Measurements from ENCODE around the gene TTLL10.

The TTLL10 gene

GRCh38 chr1:1157914-1158710 is 15.6 kb upstream of the TTLL10 start:
- no peak for DNase-seq (ENCODE audit: low read depth in 3 of 3, low spot score in 1 of 3)

- no peak for DNase-seq (ENCODE audit: low read depth in 3 of 3, low spot score in 1 of 3)
Observed at GRCh38 chr1:1160281-1160930, 13.3 kb upstream of the TTLL10 start.

- no peak for DNase-seq (ENCODE audit: low read depth in 3 of 3, low spot score in 1 of 3)
Observed at GRCh38 chr1:1161078-1161682, 12.5 kb upstream of the TTLL10 start.

GRCh38 chr1:1161683-1162079 is 12.0 kb upstream of the TTLL10 start:
- no peak for DNase-seq (ENCODE audit: low read depth in 3 of 3, low spot score in 1 of 3)

GRCh38 chr1:1162597-1163537 is 10.8 kb upstream of the TTLL10 start:
- no peak for DNase-seq (ENCODE audit: low read depth in 3 of 3, low spot score in 1 of 3)

- no peak for DNase-seq (ENCODE audit: low read depth in 3 of 3, low spot score in 1 of 3)
Observed at GRCh38 chr1:1163538-1164070, 10.1 kb upstream of the TTLL10 start.

GRCh38 chr1:1164361-1164700 is 9.3 kb upstream of the TTLL10 start:
- no peak for DNase-seq (ENCODE audit: low read depth in 3 of 3, low spot score in 1 of 3)

- DNase-seq (ENCODE audit: low read depth in 3 of 3, low spot score in 1 of 3) = no peak
Observed at GRCh38 chr1:1164701-1165451, 8.8 kb upstream of the TTLL10 start.

- no peak for DNase-seq (ENCODE audit: low read depth in 3 of 3, low spot score in 1 of 3)
Observed at GRCh38 chr1:1165485-1165884, 8.2 kb upstream of the TTLL10 start.

GRCh38 chr1:1165900-1166421 is 7.7 kb upstream of the TTLL10 start:
- no peak for DNase-seq (ENCODE audit: low read depth in 3 of 3, low spot score in 1 of 3)

- DNase-seq (ENCODE audit: low read depth in 3 of 3, low spot score in 1 of 3) = no peak
Observed at GRCh38 chr1:1166642-1167397, 6.9 kb upstream of the TTLL10 start.

GRCh38 chr1:1167398-1167821 is 6.3 kb upstream of the TTLL10 start:
- no peak for DNase-seq (ENCODE audit: low read depth in 3 of 3, low spot score in 1 of 3)

GRCh38 chr1:1167841-1168450 is 5.7 kb upstream of the TTLL10 start:
- DNase-seq (ENCODE audit: low read depth in 3 of 3, low spot score in 1 of 3) = no peak

- DNase-seq (ENCODE audit: low read depth in 3 of 3, low spot score in 1 of 3) = no peak
Observed at GRCh38 chr1:1168451-1169411, 4.9 kb upstream of the TTLL10 start.

GRCh38 chr1:1169429-1170214 is 4.1 kb upstream of the TTLL10 start:
- DNase-seq (ENCODE audit: low read depth in 3 of 3, low spot score in 1 of 3) = no peak

- no peak for DNase-seq (ENCODE audit: low read depth in 3 of 3, low spot score in 1 of 3)
Observed at GRCh38 chr1:1170215-1171091, 3.2 kb upstream of the TTLL10 start.
